GM19467 (cell line): ENCODE data around the gene DEUP1.
"Not testable (repeated sequence)": the region's sequence is repeated elsewhere in the genome, so short reads cannot be mapped to it uniquely, and the experiment has no call there.

Experiments used
- ATAC-seq: cut with Tn5 transposase; IDR thresholded peaks from one replicate; pipeline ENCODE4 v1.9.1; 2021; ENCODE audit warnings: mild to moderate bottlenecking, moderate library complexity; ENCODE audit not compliant: unreplicated experiment

DEUP1 gene

GRCh38 chr11:93330446-93330984 lies at the start of gene DEUP1:
Gene DEUP1 (plus strand): TSS chr11:93330742. CDS start chr11:93332260, 1,518 bp downstream.
- ATAC-seq: no peak

- ATAC-seq: no peak
These were observed 45.1 kb upstream of the DEUP1 start for GRCh38 chr11:93285430-93285829.

- ATAC-seq: no peak
These were observed 43.1 kb upstream of the DEUP1 start for GRCh38 chr11:93287434-93287833.

GRCh38 chr11:93288079-93288478 lies 42.5 kb upstream of the DEUP1 start:
- ATAC-seq: peak; percentile 60

GRCh38 chr11:93288767-93289166 lies 41.8 kb upstream of the DEUP1 start:
- ATAC-seq: no peak

GRCh38 chr11:93289782-93290463 lies 40.6 kb upstream of the DEUP1 start:
- ATAC-seq: no peak

- no peak for ATAC-seq
These were observed 39.4 kb upstream of the DEUP1 start for GRCh38 chr11:93291110-93291509.

- ATAC-seq: no peak
These were observed 38.6 kb upstream of the DEUP1 start for GRCh38 chr11:93291898-93292297.

GRCh38 chr11:93295921-93296575 lies 34.5 kb upstream of the DEUP1 start:
- no peak for ATAC-seq

- ATAC-seq: no peak
These were observed 26.9 kb upstream of the DEUP1 start for GRCh38 chr11:93303689-93304088.

GRCh38 chr11:93314399-93314798 lies 16.1 kb upstream of the DEUP1 start:
- ATAC-seq: not testable (repeated sequence)

GRCh38 chr11:93319224-93319839 lies 11.2 kb upstream of the DEUP1 start:
- ATAC-seq: no peak

GRCh38 chr11:93320230-93320629 lies 10.3 kb upstream of the DEUP1 start:
- ATAC-seq: no peak

GRCh38 chr11:93322207-93322606 lies 8.3 kb upstream of the DEUP1 start:
- no peak for ATAC-seq

- no peak for ATAC-seq
These were observed 6.8 kb upstream of the DEUP1 start for GRCh38 chr11:93323747-93324146.

GRCh38 chr11:93324500-93324899 lies 6.0 kb upstream of the DEUP1 start:
- ATAC-seq: no peak

- ATAC-seq: no peak
These were observed 3.9 kb upstream of the DEUP1 start for GRCh38 chr11:93326681-93327080.

- no peak for ATAC-seq
These were observed 551 bp upstream of the DEUP1 start for GRCh38 chr11:93329936-93330445.

- ATAC-seq: no peak
These were observed 9.7 kb downstream of the DEUP1 start for GRCh38 chr11:93340223-93340622.

GRCh38 chr11:93344855-93345333 lies 14.4 kb downstream of the DEUP1 start:
- no peak for ATAC-seq

- ATAC-seq: no peak
These were observed 18.4 kb downstream of the DEUP1 start for GRCh38 chr11:93348930-93349329.

- no peak for ATAC-seq
These were observed 20.3 kb downstream of the DEUP1 start for GRCh38 chr11:93350835-93351234.
